Thyroid gland (tissue), 4 donors: ENCODE results near the gene PDE3A.

ENCODE experiments used
- CTCF ChIP-seq, 6 experiments: fragments of 200-600 bp in 3 of 6; fragments of 450-650 bp in 3 of 6; sonication (generic) in 3 of 6; IDR thresholded peaks; one replicate each; pipeline ENCODE4 v1.5.1; 2016 to 2019; ENCODE audit warnings: antibody characterized with exemption in 6 of 6, mild to moderate bottlenecking in 2 of 6, inconsistent platforms in 1 of 6, moderate library complexity in 1 of 6
- POLR2A ChIP-seq, 2 donors: fragments of 450-650 bp; IDR thresholded peaks; one replicate each; pipeline ENCODE4 v1.6.1; 2017; ENCODE audit warnings: antibody characterized with exemption in 2 of 2, mild to moderate bottlenecking in 2 of 2, moderate library complexity in 1 of 2

- TF ChIP-seq CTCF (IDR thresholded peaks at IDR 0.05), result no peak
- TF ChIP-seq POLR2A (IDR thresholded peaks at IDR 0.05), result no peak
These were observed 74.0 kb downstream of the PDE3A start for GRCh38 chr12:20442322-20442721.
